Esophagus muscularis mucosa (tissue), 3 donors: ENCODE measurements around the gene ACP5.

Experiments used
- CTCF ChIP-seq, 3 experiments: fragments of 200-600 bp in 2 of 3; fragments of 450-650 bp in 1 of 3; sonication (generic) in 2 of 3; IDR thresholded peaks; one replicate each; pipeline ENCODE4 v1.5.1; 2017 to 2019; ENCODE audit warnings: antibody characterized with exemption in 3 of 3, mild to moderate bottlenecking in 2 of 3, moderate library complexity in 1 of 3
- EP300 ChIP-seq: sonication (generic); formaldehyde crosslinking; IDR thresholded peaks from one replicate; pipeline ENCODE4 v1.6.1; 2017; ENCODE audit warnings: antibody characterized with exemption

DNA sequence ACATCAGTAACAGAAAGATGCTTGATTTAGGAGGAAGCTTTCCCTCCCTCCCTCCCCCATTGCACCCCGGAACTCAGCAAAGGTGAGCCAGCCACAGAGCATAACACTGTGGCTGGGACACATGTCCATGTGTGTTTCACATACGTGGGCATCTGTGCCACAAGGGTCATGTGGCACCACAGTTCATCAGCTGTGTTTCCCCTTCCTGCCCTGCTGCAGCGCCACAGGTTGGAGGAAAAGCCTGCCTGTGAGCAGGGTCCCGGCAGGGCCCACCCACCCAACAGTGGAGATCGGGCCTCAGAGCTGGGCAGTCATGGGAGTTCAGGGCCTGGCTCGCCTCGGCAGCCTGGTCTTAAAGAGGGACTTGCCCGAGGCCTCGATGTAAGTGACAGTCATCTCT, 2.8 kb downstream of the ACP5 start:
- no peak for TF ChIP-seq CTCF (IDR thresholded peaks at IDR 0.05)
- no peak for TF ChIP-seq EP300
